IPS DF 19.7 (cell line): Measurements from ENCODE around the gene GRAMD1B.

ENCODE experiments used
- DNase-seq: peaks from one replicate; pipeline ENCODE4 v3.0.0-alpha.2; 2013; ENCODE audit warnings: low read depth, low spot score

Gene GRAMD1B

GRCh38 chr11:123429913-123430720 is at the start of gene GRAMD1B:
TSS of gene GRAMD1B (plus strand) at chr11:123430269. CDS start at chr11:123430793, 524 bp downstream.
- DNase-seq, result peak; percentile 82

GRCh38 chr11:123381149-123381548 is 48.9 kb upstream of the GRAMD1B start:
- DNase-seq, result no peak

GRCh38 chr11:123381817-123382554 is 48.1 kb upstream of the GRAMD1B start:
- DNase-seq, result no peak

GRCh38 chr11:123382555-123383074 is 47.5 kb upstream of the GRAMD1B start:
- DNase-seq, result no peak

- DNase-seq, result no peak
These were observed 46.0 kb upstream of the GRAMD1B start for GRCh38 chr11:123384116-123384515.

GRCh38 chr11:123386796-123387510 is 43.1 kb upstream of the GRAMD1B start:
- DNase-seq, result no peak

GRCh38 chr11:123388640-123389039 is 41.4 kb upstream of the GRAMD1B start:
- DNase-seq, result no peak

- DNase-seq, result no peak
These were observed 39.9 kb upstream of the GRAMD1B start for GRCh38 chr11:123390146-123390545.

- DNase-seq, result no peak
These were observed 38.3 kb upstream of the GRAMD1B start for GRCh38 chr11:123391646-123392348.

- no peak for DNase-seq
These were observed 37.6 kb upstream of the GRAMD1B start for GRCh38 chr11:123392431-123392830.

GRCh38 chr11:123392844-123393243 is 37.2 kb upstream of the GRAMD1B start:
- DNase-seq, result no peak

- DNase-seq, result no peak
These were observed 36.6 kb upstream of the GRAMD1B start for GRCh38 chr11:123393312-123393927.

GRCh38 chr11:123404676-123405075 is 25.4 kb upstream of the GRAMD1B start:
- no peak for DNase-seq

GRCh38 chr11:123405123-123405592 is 24.9 kb upstream of the GRAMD1B start:
- no peak for DNase-seq

GRCh38 chr11:123406441-123407129 is 23.5 kb upstream of the GRAMD1B start:
- DNase-seq, result no peak

- DNase-seq, result peak; percentile 73
These were observed 22.7 kb upstream of the GRAMD1B start for GRCh38 chr11:123407130-123407995.

GRCh38 chr11:123407996-123408597 is 22.0 kb upstream of the GRAMD1B start:
- no peak for DNase-seq

- DNase-seq, result no peak
These were observed 21.2 kb upstream of the GRAMD1B start for GRCh38 chr11:123408619-123409455.
